ENCODE measurements around the gene KIF21B. TPM values are rescaled to one million over a fixed set of nuclear protein-coding genes. Genes with fewer than 3 reads are reported as not detected.

KIF21B gene
- total RNA-seq, 1 donor from 2014 or later = 7.6 TPM

GRCh38 chr1:200980452-200980772, 43.1 kb downstream of the KIF21B start:
- H3K9me3 Mint-ChIP-seq = no peaks in the 10 kb centered on the region
- no peak for DNase-seq (ENCODE audit: extremely low spot score, unreplicated experiment)
- H3K27me3 Mint-ChIP-seq = no peaks in the 10 kb centered on the region
- TF ChIP-seq CTCF (conservative IDR thresholded peaks at IDR 0.05) = no peak
- H3K36me3 Mint-ChIP-seq = peaks cover 5% of the 10 kb centered on the region
- H3K27ac Mint-ChIP-seq = peak overlapping the region; percentile 8
- no peak overlapping the region for H3K4me3 Mint-ChIP-seq
- no peaks in the 10 kb centered on the region for H3K4me1 Mint-ChIP-seq (ENCODE audit: unreplicated experiment)

GRCh38 chr1:200979574-200980451, 43.7 kb downstream of the KIF21B start:
- Mint-ChIP-seq H3K36me3 (peaks cover 5% of the 10 kb centered on the region), H3K27me3 (no peaks in the 10 kb centered on the region), H3K4me3 (no peak overlapping the region), H3K27ac (peak overlapping the region; percentile 8), H3K9me3 (no peaks in the 10 kb centered on the region), H3K4me1 (ENCODE audit: unreplicated experiment) (no peaks in the 10 kb centered on the region)
- no peak for DNase-seq (ENCODE audit: extremely low spot score, unreplicated experiment)
- peak; percentile 78 for TF ChIP-seq CTCF (conservative IDR thresholded peaks at IDR 0.05)

GRCh38 chr1:200977071-200977754, 46.3 kb downstream of the KIF21B start:
- no peak overlapping the region for H3K27ac Mint-ChIP-seq
- H3K27me3 Mint-ChIP-seq = no peaks in the 10 kb centered on the region
- peaks cover 5% of the 10 kb centered on the region for H3K36me3 Mint-ChIP-seq
- no peak overlapping the region for H3K4me3 Mint-ChIP-seq
- TF ChIP-seq CTCF (conservative IDR thresholded peaks at IDR 0.05) = no peak
- DNase-seq (ENCODE audit: extremely low spot score, unreplicated experiment) = no peak
- no peaks in the 10 kb centered on the region for H3K9me3 Mint-ChIP-seq
- no peaks in the 10 kb centered on the region for H3K4me1 Mint-ChIP-seq (ENCODE audit: unreplicated experiment)

- TF ChIP-seq CTCF (conservative IDR thresholded peaks at IDR 0.05) = no peak
- Mint-ChIP-seq H3K36me3 (peaks cover 5% of the 10 kb centered on the region), H3K4me1 (ENCODE audit: unreplicated experiment) (no peaks in the 10 kb centered on the region), H3K9me3 (no peaks in the 10 kb centered on the region), H3K27ac (no peak overlapping the region), H3K4me3 (no peak overlapping the region), H3K27me3 (no peaks in the 10 kb centered on the region)
- DNase-seq (ENCODE audit: extremely low spot score, unreplicated experiment) = no peak
Observed at GRCh38 chr1:200976634-200977033, 46.9 kb downstream of the KIF21B start.

- no peaks in the 10 kb centered on the region for H3K4me1 Mint-ChIP-seq (ENCODE audit: unreplicated experiment)
- H3K36me3 Mint-ChIP-seq = peaks cover 3% of the 10 kb centered on the region
- no peak for TF ChIP-seq CTCF (conservative IDR thresholded peaks at IDR 0.05)
- H3K4me3 Mint-ChIP-seq = no peak overlapping the region
- DNase-seq (ENCODE audit: extremely low spot score, unreplicated experiment) = no peak
- no peaks in the 10 kb centered on the region for H3K9me3 Mint-ChIP-seq
- H3K27ac Mint-ChIP-seq = no peak overlapping the region
- H3K27me3 Mint-ChIP-seq = no peaks in the 10 kb centered on the region
Observed at GRCh38 chr1:200975458-200975857, 48.1 kb downstream of the KIF21B start.
